NCI-H2107 treated with DMSO at 0.1 percent for 48 hours (cell line): Measurements from ENCODE around the gene SPAG5.
"Not testable (repeated sequence)": the region's sequence is repeated elsewhere in the genome, so short reads cannot be mapped to it uniquely, and the experiment has no call there.

Experiments used
- DNase-seq: peaks from one replicate; lab custom pipeline; 2025; ENCODE audit not compliant: unreplicated experiment; lab: John Stamatoyannopoulos, UW

SPAG5 gene

DNA sequence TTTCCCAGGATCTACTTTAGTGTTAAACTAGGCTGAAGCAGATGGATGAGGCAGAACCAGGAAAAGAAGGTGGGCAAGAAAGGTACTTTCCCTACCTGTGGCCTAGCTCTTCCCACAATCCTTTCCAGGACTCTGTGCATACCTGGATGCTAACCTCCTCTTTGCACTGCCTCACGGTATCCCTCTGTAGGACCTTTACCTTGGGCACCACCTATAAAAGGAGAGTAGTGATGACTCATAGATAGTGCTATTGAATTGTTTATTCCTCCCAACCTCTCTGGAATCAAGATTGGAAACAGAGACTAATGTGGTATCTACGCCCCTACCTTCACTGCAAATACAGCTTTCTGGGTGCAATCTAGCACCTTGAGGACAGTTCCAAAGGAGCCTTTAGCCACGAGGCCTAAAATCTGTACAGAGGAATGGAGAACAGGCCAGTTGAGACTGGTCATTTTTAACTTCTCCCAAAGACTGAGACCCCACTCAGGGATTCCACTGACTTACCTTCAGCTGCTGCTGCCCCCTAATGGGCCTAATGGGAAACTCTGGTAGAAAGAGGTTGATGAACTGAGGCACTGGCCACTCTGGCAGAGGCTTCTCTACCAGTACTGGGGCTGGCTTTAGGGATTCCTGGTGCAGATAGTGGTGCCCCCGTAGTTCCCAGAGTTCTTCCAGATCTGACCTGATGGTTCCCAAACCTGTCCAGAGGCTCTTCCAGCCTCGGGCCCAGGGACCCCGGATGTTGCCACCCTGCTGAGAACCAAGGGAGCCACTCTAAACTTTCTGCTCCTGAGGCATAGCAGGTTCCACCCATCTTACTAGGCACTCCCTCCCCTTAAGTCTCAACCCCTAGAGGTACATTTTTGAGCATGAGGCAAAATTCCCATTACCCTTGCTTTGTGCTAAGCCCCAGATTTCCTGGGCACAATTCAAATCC lies 14.4 kb upstream of the SPAG5 start:
- DNase-seq, result no peak

DNA sequence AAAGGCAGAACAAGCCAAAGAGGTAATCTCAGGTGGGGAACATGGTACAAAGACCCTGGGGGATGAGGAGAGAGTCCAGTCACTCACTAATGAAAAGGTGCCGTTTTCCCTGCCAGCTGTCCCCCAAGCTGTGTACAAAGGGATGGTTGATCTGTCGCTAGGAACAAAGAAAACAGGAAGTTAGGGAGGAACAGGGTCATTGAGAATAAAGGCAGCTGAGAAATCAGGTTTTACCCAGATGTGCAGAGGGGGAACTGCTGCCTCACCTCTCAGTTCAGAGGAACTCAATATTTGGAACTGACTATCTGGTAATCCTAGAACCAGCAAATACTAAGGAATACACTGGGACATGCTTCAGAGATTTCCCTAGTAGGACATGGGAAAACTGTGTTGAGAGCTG lies 13.7 kb upstream of the SPAG5 start:
- no peak for DNase-seq

DNA sequence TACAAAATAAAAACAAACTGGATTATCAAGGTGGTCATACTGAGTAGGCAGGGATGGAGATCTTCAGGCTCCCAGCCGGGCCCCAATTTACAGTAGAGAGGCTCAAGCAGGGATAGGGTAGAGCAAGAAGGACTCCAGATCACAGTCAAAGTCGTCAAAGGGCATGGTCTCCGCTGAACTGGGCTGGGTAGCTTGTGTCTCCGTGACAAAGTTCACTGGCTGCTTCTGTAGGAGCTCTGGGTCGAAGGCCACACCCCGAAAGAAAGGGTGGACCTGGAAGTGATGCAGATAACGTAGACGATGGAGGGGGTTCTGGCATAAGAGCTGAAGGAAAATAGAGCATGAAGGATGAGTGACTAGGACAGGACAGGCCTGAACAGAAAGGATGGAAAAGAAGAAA lies 11.6 kb upstream of the SPAG5 start:
- DNase-seq, result no peak

DNA sequence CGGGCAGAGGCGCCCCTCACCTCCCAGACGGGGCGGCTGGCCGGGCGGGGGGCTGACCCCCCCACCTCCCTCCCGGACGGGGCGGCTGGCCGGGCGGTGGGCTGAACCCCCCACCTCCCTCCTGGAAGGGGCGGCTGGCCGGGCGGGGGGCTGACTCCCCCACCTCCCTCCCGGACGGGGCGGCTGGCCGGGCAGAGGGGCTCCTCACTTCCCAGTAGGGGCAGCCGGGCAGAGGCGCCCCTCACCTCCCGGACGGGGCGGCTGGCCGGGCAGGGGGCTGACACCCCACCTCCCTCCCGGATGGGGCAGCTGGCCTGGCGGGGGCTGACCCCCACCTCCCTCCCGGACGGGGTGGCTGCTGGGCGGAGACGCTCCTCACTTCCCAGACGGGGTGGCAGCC lies 5.2 kb upstream of the SPAG5 start:
- DNase-seq, result not testable (repeated sequence)

DNA sequence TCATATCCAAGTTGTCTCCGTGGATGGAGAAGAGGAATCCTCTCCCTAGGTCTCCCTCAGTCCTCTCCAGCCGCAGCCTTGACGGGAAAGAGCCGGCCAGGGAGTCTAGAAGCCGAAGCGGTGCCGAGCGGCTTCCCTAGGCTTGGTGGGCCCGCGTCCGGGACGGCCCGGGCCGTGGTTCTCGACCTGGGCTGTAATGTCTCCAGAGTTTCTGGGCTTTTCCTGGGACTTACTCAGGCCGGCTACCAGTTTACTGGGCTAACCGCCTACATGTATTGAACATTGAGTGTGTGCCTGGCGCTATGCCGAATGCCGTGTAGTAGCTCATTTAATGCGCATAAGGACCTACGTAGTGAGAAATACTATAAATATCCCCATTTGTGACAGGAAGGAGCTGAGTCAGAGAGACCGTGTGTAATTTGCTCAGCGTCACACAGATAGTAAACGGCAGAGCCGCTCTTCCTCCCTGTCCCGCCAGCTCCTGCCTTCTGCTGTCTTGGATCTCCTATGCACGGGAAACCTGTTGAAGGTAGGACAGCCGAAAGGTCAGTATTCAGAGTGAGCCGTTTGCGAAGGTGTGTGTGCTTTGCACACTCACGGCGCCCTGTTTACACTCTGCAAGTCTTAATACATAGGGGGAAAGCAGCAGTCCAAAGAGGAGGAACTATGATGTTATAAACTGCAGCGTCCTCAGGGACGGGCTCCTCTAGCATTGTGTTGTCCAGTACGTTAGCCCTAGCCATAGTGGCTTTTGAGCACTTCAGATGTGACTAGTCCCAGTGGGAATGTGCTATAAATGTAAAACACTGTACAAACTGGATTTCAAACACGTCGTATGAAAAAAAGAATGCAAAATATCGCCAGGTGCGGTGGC lies 723 bp upstream of the SPAG5 start:
- DNase-seq, result peak; percentile 58

DNA sequence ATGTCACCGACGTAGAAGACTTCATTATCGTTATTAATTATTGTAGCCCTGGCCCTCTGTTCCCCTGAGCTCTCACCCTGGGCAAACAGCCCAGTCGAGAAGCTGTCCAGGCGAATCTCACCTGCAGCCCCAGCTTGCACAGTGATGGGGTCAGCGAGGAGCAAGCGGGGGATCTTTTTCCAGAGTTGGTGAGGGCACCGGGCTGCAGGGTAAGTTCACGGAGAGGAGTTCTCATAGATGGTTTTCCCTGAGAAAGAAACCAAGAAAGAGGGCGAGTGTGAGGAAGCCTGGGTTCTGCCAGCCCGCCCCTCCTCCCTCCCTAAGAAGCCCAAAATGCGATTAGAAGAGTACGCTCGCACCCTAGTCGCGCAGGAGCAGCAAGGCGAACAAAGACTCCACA lies 436 bp downstream of the SPAG5 start:
- no peak for DNase-seq

DNA sequence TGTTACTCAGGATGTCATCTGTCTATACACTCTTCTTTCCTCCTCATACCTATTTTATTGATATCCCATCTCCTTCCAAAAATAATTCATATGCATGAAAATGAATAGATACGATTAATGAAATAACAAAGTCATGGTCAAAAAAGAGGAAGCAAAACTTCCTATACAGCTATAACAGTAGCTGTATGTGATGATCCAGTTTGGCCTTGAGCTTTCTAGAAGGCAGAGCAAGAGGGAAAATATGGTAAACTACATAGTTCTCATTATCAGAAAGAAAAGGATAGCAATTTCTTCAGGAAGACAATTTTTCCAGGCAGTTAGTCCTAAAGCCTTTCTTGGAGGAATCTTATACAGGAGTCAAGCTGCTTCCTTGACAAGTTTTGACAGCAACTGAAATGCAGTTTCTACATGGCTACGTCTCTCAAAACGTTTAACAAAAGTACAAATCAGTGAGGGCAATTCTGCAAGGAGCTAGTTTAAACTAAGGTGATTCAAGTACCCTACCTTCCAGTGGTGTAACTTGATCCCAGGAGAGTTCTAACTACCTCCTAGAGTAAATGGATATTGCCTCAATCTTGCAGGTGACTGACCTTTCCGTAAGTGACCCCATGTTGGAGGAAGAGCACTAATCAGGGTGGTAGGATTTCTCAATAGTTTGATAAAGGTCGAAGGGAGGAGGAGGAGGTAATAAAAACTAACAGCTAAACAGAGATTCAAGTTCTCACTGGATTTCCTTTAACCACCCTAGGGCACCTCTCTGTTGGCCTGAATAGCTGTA lies 1.0 kb downstream of the SPAG5 start:
- no peak for DNase-seq

DNA sequence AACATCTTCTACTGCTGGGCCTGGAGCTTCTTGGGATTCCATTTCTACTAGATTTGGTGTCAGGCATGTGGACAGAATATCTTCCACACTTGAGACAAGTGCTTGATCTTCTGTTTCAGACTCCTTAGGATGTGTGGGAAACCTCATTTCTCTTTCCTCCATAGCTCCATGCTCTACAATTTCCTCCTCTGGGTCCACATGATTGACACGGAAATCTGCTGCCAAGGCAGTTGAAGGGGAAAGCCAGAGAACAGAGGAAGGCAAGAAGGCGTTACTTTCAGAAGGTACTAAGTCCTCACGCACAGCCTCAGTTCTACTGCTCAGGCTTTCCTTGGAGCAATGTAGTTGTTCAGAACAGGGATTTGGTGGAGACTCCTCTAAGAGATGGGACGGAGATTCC lies 6.6 kb downstream of the SPAG5 start:
- DNase-seq, result no peak

DNA sequence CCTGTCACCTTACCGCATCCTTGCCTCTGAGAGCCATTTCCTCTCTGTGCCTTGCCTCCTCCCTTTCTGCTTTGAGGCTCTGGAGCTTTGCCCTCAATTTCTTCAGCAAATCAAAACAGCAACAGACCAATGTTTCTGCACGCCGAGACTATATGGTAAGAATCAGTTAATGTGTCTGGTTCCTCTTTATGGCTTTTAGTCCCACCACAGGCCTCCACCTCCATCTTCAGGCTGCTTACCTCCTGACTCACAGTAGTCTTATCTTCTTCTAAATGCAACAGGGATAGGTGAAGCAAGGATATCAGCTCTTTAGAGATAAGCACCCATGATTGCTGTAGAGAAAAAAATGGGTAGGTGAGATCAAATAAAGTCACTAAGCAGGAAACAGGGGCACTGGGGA lies 13.0 kb downstream of the SPAG5 start:
- no peak for DNase-seq

DNA sequence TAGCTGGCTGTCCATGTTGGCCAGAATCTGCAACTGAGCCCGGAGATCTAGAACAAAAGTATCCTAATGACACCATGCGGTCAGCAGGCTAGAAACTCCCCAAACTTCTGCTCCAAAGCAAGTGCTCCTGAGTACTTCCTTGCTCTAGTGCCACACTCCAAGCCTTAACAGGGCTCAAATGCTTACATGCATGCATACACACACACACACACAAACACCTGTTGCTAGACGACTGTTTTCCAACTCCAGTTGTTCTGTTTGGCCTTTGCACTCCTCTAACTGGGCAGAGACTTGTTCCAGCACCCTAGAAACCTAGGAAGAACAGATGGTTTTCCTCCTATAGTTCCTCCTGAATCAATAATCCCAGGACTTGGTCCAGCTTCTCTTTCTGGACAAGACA lies 14.4 kb downstream of the SPAG5 start:
- no peak for DNase-seq

DNA sequence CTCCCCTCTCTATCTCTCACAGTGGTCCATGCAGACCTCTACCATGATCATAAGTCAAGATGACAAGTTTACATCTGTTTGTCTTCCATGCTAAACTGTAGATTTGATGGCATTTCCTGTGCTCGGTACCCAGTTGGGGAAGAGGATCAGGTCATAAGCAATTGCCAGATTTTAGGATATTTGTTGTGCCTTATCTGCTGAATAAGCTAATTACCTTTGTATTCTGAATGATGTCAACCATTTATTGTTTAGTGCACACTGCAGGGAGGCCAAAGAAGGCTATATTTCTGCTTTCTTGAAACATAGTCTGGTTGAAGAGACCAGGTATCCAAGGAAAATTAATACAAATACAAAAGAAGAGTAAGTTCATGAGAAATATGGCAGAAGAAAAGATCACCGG lies 16.3 kb downstream of the SPAG5 start:
- DNase-seq, result no peak

DNA sequence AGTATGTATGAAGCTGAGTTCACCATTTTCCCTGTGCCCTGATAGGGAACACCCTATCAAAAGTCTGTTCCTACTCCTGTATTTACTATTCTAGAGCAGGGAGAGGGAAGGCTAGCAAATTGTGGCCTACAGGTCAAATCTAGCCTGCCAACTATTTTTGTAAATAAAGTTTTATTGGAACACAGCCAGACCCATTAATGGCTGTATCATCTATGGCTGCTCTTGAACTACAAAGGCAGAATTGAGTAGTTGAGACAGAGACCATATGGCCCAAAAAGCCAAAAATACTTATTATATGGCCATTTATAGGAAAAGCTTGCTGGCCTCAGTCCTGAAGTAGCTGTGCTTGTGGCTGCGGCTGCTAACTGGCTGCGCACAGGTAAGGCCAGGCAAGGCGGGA lies 17.9 kb downstream of the SPAG5 start:
- DNase-seq, result no peak

DNA sequence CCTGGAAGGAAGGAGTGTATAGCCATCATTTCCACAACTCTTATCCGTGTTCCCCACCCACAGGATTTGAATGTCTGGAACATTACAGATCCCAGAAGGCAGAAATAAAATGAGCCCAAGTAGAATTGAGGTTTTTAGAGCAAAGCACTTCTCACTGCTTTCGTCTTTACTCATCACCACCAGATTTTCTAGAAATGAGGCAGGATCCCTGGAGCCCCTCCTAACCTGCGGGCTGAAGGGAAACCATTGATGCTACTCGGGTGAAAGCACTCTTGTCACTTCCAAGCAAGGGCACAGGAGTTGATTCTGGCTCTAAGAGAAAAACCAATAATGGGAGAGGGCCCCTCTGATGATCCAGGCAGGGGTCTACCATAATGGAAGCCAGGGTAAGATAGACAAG lies 19.3 kb downstream of the SPAG5 start:
- DNase-seq, result no peak

DNA sequence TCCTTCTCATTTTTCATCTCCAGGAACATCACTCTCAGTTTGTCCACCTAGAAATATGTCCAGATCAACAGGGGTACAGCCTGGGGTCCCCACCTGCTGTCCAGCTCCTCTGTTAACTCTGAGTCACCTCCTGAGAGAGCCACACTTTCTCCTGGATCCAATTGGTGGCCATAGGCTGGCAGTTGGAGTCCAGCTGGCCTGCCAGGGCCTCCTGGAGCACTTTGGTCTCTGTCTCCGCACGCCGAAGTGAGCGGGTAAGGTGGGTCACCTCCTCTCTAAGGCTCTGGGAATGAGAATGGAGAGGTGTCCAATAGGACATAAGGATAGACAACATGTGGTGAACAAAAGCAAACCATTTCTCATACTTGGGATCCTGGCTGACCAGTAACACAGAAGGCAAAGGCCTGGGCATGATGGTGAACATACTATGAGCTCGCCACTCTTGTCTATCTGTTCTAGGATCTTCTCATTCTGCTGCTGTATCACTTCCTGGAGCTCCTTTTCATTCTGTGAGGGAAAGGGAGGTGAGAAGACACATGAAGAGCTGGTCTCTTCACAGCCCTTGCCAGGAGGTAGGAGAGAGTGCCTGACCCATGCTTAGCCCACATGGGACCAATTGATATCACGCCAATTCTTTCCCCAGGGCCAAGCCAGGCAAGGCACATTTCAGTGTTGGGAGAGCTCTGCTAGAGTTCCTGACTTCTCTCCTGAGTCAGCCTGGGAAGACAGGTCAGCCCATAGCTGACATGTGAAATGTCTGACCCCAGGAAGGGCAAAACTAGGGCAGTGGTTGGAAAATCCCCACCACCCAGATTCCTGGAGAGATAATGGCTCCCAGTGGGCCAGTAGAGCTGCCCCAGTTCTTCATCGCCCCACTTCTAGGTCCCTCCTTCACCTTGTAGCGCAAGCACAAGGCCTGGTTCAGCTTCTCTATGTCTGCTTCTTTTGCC lies 20.3 kb downstream of the SPAG5 start:
- DNase-seq, result no peak

DNA sequence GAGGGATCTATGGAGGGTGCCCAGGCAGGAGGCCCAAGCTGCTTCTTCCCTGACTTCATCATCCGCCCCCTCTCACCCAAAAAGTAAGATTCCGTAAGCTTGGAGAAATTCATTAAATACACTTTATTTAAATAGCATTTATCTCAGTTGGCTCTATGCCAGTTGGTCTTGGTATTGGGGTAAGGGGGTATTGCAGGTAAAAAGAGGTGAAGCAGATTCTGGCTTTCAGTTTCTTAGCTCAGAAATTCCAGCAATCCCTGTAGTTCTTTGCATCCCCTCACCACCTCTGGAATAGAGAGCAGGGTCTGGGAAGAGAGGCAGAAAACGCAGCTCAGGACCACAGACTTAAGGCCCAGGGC lies 21.4 kb downstream of the SPAG5 start:
- DNase-seq, result no peak

DNA sequence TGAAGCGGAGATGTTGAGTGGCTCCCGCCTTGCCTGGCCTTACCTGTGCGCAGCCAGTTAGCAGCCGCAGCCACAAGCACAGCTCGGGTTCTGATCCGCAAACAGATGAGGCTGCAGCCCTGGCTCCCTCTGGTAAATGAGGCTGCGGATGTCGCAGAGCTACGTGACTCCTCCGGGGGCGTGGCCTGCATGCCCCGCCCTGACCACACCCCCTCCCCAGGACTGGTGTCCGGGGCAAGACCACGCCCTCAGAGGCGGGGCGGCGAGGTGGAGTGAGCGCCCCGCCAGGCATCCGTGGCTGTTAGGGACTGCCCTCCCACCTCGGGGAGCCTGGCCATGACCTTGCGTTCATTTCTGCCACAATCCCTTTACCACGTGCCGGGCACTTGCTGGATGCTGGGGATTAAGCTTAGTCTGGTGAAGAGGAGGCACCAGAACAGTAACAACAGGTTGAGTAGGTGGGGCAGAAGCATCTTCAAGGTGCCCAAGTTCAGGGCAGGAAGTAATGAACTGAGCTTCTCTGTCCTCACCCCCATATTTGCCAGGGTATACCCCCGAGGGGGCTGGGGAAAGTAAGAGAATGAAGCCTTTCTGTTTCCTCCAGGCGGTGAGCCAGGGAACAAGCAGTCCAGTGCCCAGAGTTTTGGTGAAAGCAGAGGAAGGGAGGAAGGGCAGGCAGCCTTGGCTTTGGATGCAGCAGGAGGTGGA lies 21.9 kb downstream of the SPAG5 start, which contains the start of gene ALDOC:
Gene ALDOC, minus strand, starts transcription at position 138 of the 708 bp plus-strand sequence. CDS start 1,363 bp downstream, outside the sequence.
- peak; percentile 15 for DNase-seq

DNA sequence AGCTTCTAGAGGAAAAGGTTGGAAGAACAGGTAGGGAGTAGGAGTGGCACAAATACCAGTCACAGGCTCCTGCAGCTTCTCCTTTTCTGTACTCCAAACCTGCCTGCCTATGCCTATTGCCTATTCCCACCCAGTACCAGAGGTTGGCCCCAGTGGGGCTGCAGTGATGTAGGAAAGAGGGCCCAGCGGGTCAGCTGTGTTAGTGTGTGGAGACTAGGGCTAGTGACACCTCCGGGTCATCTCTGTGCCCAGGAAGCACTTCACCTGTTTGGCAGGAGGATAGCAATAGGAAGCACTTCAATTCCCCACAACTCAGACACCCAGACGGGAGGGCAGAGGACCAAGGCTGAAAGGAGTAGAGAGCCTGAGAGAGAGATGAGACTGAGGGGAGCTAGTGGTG lies 22.8 kb downstream of the SPAG5 start:
- not testable (repeated sequence) for DNase-seq

DNA sequence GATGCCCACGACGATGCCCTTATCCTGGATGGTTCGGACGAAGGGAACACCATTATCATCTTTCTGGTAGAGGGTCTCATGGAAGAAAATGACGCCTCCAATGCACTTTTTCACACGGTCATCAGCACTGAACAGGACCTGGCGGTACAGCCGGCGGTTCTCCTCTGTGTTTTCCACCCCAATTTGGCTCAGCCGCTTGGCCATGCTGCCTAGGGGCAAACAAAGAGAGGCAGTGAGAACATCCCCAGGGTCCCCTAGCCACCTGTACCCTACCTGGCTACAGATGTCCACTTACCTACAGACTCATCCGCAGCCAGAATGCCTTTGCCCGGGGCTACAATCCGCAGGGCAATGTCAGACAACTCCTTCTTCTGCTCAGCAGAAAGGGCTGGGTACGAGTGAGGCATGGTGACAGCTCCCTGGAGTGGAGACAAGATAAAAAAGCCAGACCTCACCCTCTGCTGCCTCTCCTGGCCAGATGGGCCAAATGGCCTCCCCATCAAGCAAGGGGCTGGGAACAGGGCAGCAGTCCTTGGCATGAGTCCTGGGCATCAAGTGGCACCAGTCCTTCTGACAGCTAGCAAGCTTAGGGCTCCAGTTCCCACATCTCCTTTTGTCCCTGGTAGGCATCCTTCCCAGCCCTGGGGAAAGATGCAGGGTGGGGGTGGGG lies 23.6 kb downstream of the SPAG5 start:
- no peak for DNase-seq

DNA sequence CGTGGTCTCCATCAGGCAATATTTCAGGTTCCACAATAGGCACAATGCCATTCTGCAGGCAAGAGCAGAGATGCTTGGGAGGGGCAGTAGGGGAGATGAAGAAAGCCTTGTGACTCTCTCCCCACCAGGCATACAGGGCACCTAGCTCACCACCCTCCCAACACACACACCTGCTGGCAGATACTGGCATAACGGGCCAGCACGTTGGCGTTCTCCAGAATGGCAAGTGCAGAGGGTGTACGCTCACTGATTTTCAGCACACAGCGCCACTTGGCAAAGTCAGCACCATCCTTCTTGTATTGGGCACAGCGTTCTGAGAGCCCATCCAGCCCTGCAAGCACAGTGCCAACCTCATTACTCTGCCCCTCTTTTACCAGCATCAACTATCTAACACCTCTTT lies 24.3 kb downstream of the SPAG5 start:
- no peak for DNase-seq
